PC-9 (cell line): ENCODE results near the gene LTBP4.

Source experiments
- EZH2 ChIP-seq: fragments of 200-600 bp; sonication (generic); IDR thresholded peaks from 2 replicates; pipeline ENCODE4 v1.8.0; 2017; ENCODE audit warnings: antibody characterized with exemption, low read depth
- TF ChIP-seq, protein P1 (sequence below): fragments of 200-600 bp; sonication (generic); conservative IDR thresholded peaks from 2 replicates; pipeline ENCODE4 v1.6.1; 2017; ENCODE audit warnings: mixed run types, antibody characterized with exemption, mild to moderate bottlenecking, moderate library complexity

DNA sequence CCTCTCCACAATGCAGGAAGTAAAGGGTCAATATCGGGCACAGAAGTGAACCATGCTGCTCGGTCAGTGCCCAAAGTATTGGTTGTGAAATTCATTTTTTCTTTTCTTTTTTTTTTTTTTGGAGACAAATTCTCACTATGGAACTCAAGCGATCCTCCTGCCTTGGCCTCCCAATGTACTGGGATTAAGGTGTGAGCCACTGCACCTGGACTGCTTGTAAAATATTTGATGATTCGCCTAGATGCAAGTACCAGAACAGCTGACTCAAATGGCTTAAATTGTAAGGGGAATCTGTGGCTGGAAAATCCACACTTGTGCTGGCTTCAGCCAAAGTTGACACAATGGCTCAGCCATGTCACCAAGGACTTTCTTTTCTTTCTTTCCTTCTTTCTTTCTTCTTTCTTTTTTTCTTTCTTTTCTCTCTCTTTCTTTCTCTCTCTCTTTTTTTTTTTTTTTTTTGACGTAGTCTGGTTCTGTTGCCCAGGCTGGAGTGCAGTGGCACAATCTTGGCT, 45.6 kb downstream of the LTBP4 start:
- TF ChIP-seq, protein P1, sequence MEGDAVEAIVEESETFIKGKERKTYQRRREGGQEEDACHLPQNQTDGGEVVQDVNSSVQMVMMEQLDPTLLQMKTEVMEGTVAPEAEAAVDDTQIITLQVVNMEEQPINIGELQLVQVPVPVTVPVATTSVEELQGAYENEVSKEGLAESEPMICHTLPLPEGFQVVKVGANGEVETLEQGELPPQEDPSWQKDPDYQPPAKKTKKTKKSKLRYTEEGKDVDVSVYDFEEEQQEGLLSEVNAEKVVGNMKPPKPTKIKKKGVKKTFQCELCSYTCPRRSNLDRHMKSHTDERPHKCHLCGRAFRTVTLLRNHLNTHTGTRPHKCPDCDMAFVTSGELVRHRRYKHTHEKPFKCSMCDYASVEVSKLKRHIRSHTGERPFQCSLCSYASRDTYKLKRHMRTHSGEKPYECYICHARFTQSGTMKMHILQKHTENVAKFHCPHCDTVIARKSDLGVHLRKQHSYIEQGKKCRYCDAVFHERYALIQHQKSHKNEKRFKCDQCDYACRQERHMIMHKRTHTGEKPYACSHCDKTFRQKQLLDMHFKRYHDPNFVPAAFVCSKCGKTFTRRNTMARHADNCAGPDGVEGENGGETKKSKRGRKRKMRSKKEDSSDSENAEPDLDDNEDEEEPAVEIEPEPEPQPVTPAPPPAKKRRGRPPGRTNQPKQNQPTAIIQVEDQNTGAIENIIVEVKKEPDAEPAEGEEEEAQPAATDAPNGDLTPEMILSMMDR = no peak
- no peak for TF ChIP-seq EZH2
